ENCODE results near the gene TEDC2. TPM values are rescaled to one million over a fixed set of nuclear protein-coding genes. Genes with fewer than 3 reads are reported as not detected.

Gene TEDC2
- total RNA-seq, 3 donors from 2014 or later, result 0.98 to 1.0 TPM; not detected in 1

GRCh38 chr16:2498531-2499253 is 38.8 kb downstream of the TEDC2 start:
- H3K27ac ChIP-seq, result peak overlapping the region; percentile 52 to 77
- DNase-seq (ENCODE audit: low spot score in 2 of 2), result peak; percentile 95 to 97
- no peaks in the 10 kb centered on the region for H3K27me3 ChIP-seq
- H3K4me3 ChIP-seq, result peak overlapping the region in 2 of 3 donors; percentile 17 to 24
- H3K9me3 ChIP-seq, result no peaks in the 10 kb centered on the region
- TF ChIP-seq CTCF (IDR thresholded peaks at IDR 0.05) (no peak), POLR2A (IDR thresholded peaks at IDR 0.05) (no peak), POLR2AphosphoS5 (IDR thresholded peaks at IDR 0.05) (peak; percentile 75 to 83 (median 81))
- peaks cover 16 to 28% of the 10 kb centered on the region in 2 donors for H3K4me1 ChIP-seq
- no peaks in the 10 kb centered on the region for H3K36me3 ChIP-seq
- intact Hi-C loops (cut with DNase I; ENCODE audit: low total_unique reads), result no loop called here

GRCh38 chr16:2499454-2499853 is 39.5 kb downstream of the TEDC2 start:
- H3K27ac ChIP-seq, result peak overlapping the region; percentile 52 to 77
- H3K4me3 ChIP-seq, result no peak overlapping the region
- intact Hi-C loops (cut with DNase I; ENCODE audit: low total_unique reads), result no loop called here
- H3K27me3 ChIP-seq, result no peaks in the 10 kb centered on the region
- H3K36me3 ChIP-seq, result no peaks in the 10 kb centered on the region
- no peak for TF ChIP-seq CTCF (IDR thresholded peaks at IDR 0.05)
- TF ChIP-seq POLR2A (IDR thresholded peaks at IDR 0.05), result no peak
- no peak for TF ChIP-seq POLR2AphosphoS5 (IDR thresholded peaks at IDR 0.05)
- H3K9me3 ChIP-seq, result no peaks in the 10 kb centered on the region
- peaks cover 16 to 28% of the 10 kb centered on the region in 2 donors for H3K4me1 ChIP-seq
- DNase-seq (ENCODE audit: low spot score in 2 of 2), result no peak

- H3K27ac ChIP-seq, result peak overlapping the region; percentile 52 to 77
- no peaks in the 10 kb centered on the region for H3K36me3 ChIP-seq
- intact Hi-C loops (cut with DNase I; ENCODE audit: low total_unique reads), result no loop called here
- TF ChIP-seq POLR2A (IDR thresholded peaks at IDR 0.05), result no peak
- no peak for TF ChIP-seq CTCF (IDR thresholded peaks at IDR 0.05)
- no peak for TF ChIP-seq POLR2AphosphoS5 (IDR thresholded peaks at IDR 0.05)
- H3K9me3 ChIP-seq, result no peaks in the 10 kb centered on the region
- no peak overlapping the region for H3K4me3 ChIP-seq
- H3K4me1 ChIP-seq, result peaks cover 16 to 28% of the 10 kb centered on the region in 2 donors
- H3K27me3 ChIP-seq, result no peaks in the 10 kb centered on the region
- no peak for DNase-seq (ENCODE audit: low spot score in 2 of 2)
Measured at GRCh38 chr16:2499890-2500429, 40.1 kb downstream of the TEDC2 start.

GRCh38 chr16:2500430-2500917 is 40.6 kb downstream of the TEDC2 start:
- Histone ChIP-seq H3K36me3 (no peaks in the 10 kb centered on the region), H3K9me3 (no peaks in the 10 kb centered on the region), H3K27me3 (no peaks in the 10 kb centered on the region), H3K4me3 (no peak overlapping the region), H3K4me1 (peaks cover 16 to 28% of the 10 kb centered on the region in 2 donors), H3K27ac (peak overlapping the region; percentile 52 to 77)
- intact Hi-C loops (cut with DNase I; ENCODE audit: low total_unique reads), result no loop called here
- no peak for DNase-seq (ENCODE audit: low spot score in 2 of 2)
- TF ChIP-seq CTCF (IDR thresholded peaks at IDR 0.05) (no peak), POLR2A (IDR thresholded peaks at IDR 0.05) (no peak), POLR2AphosphoS5 (IDR thresholded peaks at IDR 0.05) (no peak)
